GM19438 (cell line): ENCODE results near the gene MAD1L1.

Experiments used
- ATAC-seq: cut with Tn5 transposase; IDR thresholded peaks from one replicate; pipeline ENCODE4 v1.9.1; 2021; ENCODE audit warnings: low read depth; ENCODE audit not compliant: unreplicated experiment

Gene MAD1L1

DNA sequence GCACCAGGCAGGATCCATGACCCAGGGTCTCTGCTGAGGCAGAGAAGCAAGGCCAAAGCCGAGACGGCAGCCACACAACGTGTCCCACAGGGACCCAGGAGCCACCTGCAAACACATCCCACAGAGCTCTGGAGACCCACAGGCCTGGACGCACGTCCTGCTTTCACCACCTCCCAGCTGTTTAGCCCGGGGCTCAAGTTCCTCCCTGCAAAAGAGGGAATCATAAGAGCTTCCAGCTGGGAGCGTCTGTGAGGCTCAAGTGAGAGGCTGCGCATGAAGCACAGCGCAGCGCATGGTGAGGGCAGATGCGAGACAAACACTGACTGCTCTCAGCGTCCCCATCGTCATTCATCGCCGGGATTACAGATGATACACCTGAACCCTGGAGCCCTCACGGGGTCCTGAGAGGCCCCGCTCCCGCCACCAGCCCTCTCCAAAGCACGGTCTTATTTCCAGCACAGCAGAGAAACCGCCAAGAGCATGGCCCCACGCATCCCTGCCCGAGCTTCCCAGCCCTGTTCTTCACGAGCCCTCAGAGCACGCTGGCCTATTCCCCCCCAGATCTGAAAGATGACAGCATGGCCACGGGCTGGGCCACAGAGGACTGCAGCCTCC is 88.7 kb downstream of the MAD1L1 start:
- ATAC-seq: no peak

DNA sequence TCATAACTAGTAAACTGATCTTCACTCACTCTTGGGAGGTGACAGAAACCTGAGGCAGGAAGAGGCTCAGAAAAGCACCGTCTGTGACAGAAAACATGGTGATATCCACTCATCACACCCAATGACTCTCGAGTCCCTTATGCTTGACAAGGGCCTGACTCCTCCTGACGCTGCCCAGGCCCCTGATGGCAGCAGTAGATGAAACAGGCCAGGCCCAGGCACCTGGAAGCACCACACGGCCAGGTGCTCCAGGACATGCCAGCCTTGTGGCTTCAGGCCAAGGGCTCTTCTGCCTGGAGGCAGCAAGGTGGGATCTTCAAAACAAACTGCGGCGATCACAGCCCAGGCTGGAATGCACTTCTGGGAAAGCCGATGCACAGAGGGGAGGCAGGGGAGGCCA is 89.3 kb downstream of the MAD1L1 start:
- no peak for ATAC-seq

DNA sequence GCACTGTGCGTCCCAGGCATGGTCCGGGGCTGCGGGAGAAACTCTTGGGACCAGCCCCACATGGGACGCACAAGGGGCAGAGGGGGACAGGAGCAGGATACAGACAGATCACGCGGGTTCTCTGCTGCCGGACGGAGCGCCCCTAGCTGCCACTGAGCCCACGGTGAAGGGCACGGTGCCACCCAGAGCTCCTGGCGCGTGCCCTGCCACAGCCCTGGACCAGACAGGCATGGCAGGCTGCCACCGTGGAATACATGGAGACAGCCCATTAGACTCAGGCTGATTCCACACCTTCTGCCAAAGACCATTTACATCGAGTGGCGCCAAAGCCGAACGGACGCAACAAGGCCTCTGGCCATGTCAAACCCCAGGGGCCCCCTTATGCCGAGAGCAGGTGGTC is 90.4 kb downstream of the MAD1L1 start:
- no peak for ATAC-seq

DNA sequence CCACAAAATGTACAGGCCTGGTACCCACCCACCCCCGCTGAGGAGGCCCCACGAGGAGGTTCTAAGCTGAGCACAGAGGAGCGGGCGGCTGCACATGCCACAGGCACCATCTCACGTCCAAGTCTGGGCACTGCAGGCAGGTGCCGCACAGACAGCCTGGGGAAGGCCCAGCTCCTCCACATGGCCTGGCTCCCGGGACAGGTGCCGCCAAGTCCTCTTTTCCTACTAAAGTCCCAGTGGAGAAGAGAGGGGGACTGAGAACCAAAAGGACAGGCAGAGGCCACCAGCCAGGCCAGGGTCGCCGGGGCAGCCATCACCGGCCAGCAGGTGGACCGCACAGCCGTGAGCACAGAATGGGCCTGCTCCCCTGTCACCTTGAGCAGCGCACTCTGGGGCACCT is 91.1 kb downstream of the MAD1L1 start:
- no peak for ATAC-seq

DNA sequence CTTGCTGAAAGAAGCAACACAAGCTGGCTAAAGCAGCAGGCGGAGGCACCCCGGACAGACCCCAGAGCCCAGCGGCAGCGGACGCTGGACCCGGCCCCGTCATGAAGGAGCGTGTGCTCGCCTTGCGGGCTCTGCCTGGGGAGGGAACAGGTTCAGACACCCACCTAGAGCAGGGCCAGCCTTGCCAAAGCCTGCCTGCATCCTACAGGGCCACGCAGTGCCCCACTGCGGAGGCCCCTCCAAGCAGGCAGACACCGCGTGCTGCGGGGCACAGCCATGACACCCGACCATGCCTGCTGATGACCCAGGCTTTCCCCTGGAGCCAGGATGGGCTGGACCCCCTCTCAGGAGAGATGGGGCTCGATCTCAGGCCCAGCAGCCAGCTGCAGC is 91.7 kb downstream of the MAD1L1 start:
- ATAC-seq: no peak

DNA sequence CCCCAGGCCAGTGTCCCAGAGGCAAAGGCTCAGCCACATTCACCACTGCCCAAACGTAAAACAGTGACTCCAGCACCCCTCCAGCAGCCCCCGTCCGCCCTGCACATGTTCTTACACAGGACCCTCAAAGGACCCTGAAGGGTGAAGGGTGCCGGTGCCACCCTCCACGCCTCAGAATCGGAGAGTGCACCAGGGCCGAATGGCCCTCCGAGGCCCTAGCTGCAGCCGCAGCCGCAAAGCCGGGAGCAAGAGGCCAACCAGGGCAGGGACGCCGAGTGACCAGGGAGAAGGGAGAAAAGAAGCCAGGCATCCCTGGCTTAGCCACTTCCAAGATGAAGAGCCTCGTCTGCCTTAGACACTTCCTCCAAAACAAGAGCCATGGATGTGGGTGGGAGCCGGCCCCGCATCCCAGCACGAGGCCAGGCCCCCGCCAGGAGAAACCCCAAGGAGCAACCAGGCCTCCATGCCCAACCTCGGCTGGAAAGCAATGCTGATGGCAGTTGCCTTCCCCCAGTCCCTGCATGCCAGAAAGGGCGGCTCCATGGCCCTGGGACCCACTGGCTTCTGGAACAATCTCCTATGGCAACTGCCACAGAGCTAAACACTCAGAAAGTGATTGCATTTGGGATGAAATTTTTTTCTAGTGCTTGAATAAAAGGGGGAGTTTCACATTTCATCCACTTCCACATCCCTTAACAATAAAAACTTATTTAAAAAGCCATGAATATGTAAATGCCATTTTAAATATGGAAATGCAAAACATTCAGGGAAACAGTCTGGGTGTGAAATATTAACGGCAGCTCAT is 92.3 kb downstream of the MAD1L1 start:
- ATAC-seq: no peak

DNA sequence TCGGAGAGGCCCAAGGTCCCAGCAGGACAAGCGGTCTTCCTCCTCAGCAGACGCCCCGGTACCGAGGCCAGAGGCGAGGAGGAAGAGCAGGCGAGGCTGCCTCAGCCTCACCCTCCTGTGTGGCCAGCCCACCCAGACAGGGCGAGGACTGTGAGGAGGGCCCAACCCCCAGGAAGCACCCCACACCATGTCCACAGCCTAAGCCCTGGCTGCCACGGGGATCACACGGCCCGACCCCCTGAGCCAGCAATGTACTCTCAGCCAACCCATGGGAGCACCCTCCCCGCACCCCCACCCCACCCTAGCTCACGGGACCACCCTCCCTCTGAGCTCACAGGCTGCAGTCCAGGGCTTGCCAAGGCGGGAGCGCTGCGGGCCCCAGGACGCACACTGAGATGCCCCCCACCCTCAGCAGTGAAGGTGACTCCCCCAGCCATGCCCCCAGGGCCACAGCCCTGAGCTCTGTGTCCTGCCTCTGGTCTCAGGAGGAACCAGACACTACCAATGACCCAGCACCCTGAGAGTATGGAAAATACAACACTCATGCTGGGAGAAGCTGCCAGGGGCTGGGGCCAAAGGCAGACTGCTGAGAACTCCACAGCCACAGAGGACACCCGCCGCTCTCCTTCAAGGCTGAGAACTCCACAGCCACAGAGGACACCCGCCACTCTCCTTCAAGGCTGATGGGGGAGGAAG is 93.6 kb downstream of the MAD1L1 start:
- no peak for ATAC-seq

DNA sequence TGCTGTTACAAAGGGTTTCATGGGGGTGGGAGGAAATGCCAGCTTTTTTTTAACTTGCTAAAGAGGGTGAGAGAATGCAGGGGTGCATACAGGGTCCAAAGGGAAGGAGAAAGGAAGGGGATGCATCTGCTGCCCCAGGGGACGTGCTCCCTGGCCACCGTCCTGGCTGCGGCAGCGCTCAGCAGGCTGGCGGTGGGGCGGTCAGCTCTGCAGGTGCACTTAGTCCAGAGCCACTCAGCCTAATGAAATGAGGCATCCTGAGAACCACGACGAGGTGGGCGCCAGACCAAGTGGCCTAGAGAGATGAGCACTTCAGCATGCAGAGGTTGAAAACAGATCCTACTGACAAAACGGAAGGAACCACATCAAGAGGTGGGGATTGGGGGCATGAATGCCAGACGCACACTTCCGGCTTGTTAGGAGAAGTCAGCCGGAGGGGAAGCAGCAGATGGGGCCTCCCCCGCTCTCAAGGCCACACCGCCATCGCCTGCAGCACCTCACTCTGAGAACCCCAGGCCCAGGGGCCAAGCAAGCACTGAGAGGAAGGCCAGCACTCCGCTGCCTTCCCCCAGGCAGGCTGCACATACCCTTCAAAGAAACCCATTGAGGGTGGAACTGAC is 94.5 kb downstream of the MAD1L1 start:
- no peak for ATAC-seq

DNA sequence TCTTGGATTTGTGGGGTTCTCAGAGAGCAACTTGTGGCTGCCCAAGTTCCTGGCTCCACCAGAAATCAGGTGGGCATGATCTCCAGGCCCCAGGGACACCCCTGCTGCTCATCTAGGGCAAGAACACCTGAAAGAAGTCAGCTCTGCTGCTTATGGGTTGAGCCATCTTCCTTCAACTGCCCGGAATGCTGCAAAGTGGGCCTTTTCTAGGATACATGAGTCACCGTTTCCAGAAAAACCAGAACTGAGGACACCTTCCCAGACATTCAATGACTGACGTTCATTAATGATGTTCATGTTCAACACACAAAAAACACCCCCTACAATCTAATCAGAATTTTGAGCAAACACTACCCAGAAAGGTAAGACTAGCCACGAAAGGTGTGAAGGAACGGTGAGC is 98.0 kb downstream of the MAD1L1 start:
- no peak for ATAC-seq

DNA sequence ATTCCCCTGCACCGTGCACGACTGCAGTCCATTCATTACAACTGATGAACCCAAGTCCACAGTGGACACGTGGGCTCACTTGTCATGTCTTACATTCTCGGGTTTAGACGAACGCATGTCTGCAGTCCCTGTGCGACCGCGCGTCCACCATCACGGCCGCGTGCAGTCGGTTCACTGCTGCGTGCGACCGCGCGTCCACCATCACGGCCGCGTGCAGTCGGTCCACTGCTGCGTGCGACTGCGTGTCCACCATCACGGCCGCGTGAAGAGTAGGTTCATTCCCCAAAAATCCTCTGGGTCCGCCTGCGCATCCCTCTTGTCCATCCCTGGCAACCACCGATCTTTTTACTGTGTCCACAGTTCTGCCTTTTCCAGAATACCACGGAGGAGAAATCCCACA is 100.5 kb downstream of the MAD1L1 start:
- ATAC-seq: no peak

DNA sequence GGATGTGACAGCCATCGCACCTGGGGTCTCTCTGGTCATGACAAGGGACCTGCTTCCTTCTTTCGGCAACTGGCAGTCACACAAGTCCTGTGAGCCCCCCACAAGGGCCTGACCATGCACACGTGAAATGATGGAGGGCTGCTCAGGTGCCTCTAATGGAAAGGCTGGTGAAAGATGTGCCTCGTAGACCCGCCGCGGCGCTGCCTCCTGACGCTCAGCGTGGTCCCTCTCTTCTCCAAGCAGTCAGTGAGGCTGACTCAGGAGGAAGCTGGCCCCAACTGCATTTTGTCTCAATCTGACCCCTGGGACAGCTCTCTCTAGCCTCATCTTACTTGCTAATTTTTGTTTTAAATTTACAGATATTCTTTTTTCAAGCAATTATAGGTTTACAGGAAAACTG is 100.9 kb downstream of the MAD1L1 start:
- no peak for ATAC-seq

DNA sequence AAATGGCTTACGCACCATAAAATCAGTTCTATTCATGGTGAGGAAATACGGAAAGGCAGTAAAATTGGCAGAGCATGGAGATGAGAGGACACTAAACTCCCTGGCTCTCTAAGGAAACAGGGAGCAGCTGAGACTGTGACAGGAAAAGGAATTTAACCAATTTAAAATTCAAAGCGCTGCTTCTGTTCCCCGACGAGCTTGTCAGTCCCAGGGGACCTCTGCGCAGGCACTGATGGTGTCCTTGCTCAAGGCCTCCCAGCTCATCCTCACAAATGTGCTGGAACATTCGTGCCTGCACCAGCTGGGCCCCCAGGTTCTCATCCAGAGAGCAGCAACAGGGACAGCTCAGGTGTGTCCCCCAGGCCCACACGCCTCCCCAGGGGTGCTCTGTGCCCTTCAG is 101.4 kb downstream of the MAD1L1 start:
- ATAC-seq: no peak

DNA sequence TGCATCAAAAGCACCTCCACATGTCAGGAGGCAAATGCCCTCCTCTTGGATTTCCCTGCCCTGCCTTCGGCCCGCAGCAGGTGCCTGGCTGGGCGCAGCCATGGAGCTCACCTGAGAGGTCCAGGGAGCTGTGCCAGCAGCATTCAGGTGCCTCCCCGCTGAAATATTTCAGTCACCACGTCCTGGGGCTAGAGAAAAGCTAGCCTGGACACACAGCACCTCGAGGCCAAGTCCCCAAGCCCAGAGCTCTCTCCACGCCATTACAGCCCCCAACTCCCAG is 102.7 kb downstream of the MAD1L1 start:
- ATAC-seq: no peak

DNA sequence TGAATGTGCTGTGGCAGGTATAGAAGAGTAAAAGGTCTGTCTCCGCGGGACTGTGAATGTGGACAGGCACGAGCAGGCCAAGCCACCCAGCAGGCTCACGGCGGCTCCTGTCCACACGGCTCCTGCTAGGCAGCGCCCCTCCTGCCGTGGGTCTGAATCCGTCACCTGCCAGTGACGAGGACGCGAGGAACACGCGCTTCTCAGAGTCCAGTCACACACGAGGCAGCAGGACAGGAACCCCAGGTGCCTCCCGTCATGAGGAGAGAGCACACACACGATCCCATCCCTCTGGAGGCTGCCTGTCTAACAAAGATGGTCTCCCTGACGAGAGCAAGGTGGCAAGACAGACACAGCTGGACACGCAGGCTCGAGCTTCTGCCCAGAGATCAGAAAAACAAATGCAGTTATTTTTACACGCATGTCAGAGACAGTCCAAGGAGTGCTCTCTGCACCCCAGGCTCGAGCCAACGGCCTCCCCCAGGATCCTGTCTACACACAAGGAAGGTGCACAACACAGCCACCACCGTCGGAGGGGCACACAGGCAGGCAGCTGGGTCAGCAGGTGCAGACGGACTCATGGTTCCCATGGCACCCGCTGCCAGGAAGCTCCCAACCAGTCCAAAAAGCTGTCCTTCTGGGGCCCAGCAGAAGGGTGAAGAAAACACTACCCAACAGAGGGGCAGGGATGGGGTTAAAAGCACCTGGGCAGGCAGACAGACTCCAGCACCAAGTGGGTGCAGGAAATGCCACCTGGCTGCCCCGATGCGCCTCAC is 103.2 kb downstream of the MAD1L1 start:
- no peak for ATAC-seq

DNA sequence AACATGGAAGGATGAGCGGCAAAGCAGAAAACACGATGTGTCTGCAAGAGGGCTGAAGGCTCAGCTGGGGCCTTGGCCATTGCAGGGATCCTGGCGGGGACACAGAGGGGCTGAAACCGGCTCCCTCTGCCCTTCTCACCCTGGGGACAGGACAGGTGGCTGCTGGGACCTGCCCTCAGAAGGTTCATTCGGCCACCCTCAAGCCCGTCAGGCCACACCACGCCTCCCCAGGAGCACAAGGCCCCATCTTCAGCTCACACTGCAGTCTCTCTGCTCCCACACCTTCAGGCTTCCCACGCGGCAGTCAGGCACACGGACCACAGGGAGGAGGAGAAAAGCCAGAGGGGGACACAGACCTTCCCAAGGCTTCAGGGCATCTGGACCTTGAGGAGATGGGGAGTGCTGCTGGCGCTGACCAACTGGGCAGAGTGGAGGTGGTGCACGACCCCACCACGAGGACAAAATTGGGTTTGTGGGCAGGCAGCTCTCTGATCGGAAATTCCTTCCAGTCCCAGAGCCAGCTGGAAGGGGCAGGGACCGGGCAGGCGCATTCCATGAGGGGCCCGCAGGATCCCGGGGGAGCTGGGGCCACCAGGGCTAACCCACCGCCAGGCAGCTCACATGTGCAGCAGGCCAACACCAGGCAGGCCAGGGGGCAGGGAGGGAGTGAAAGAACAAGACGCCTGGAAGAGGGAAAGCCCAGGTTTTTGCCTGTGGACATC is 104.0 kb downstream of the MAD1L1 start:
- ATAC-seq: no peak

DNA sequence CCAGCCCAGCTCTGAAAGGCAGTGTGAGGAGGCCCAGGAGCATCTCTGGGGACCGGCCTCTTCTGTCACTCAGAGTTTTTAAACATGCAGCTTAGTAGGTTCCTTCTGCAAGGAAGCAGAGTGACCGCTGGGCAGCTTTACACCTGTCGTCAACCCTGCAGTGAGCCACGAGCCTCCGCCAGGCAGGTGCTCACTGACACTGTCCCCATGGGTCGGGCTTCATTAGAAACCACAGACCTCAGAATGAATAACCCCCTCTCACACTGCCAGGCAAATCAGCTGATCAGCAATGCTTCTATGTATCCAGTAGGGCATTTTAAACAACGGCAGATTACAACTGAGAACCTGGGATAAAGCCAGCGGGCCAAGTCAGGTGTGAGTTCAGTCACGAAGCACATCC is 106.1 kb downstream of the MAD1L1 start:
- no peak for ATAC-seq

DNA sequence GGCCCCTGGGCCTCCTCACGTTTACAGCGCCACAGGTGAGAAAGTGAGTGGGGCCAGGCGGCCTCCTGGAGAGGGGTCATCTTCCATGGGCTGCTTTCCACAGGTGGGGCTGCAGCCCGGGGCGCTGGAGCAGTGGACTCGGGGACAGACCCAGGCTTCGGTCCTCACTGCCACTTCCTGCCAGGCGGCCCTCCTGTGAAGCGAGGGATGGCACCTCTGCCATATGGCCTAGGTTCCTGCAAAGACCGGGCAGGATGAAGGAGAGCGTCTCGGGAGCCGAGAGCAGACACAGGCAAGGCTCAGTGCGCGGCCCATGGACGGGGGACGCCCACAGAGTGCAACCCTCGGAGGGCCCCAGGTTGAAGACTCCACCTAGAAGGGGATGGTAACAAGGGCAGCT is 106.8 kb downstream of the MAD1L1 start:
- no peak for ATAC-seq

DNA sequence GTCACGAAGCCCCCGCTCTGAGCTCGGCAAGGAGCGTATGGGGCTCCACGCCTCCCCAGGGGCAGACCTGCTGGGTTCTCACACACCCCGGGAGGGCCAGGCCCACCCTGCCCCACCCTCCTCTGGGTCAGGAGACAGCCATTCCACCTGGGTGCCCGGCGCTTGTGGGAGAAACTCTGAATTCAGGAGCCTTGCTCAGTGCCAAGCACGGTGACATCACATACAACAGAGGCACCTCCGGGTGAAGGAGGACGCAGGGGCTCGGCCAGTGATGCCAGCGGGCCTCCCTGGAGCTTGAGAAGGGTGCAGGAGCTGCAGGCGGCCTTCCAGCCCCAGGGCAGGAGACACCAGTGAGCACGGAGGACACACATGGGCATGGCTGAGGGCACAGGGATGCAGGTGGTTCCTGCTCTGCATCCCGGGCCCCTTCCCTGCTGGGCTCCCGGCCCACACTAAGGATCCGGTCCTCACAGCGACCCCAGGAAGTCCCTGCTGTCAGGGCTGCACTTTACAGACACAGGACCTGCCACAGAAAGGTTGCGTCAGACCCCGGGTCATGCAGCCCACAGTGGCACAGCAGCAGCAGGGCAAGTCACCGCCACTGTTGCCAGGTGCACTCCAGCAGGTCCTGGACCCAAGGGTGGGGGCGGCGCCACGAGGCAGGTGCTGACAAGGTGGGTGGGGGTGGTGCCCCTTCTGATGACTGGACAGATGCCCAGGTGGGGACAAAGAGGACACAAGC is 108.0 kb downstream of the MAD1L1 start:
- ATAC-seq: no peak

DNA sequence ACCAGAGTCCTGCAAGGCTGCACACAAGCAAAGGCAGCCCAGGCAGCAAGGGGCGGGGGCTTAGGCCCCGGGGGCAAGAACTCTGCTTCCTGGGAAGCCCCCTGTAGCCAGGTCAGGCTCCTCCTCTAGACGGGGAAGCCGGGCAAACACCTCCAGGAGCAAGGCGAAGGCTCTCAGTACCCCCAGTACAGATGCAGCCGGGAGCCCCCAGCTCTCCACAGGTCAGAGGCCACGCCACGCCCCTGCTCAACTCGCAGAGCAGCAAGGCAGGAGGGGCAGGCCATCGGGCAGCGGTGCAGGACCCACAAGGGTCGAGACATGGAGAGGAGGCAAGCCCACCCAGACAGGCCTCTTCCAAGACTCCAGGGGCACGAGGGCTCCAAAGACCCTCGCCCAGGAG is 108.8 kb downstream of the MAD1L1 start:
- ATAC-seq: no peak

DNA sequence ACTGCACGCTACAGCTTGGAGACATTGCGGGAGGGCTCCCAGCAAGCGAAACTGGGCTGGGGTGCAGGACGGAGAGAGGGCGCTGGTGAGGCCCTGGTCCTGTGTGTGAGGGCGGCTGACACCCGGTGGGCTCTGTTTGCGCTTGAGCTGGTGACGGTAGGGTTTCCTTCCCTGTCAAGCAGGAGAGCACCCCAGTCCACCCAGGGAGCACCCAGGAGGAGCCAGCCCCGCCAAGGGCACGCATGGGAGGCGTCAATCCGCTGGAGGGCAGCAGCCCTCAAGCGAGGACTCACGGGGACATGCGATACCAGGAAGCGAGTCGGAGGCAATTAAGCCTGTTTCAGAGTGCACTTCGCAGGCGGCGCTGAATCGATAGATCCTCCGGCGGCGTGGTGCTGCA is 109.4 kb downstream of the MAD1L1 start:
- no peak for ATAC-seq
